HFF-Myc (cell line): ENCODE data around the gene RASAL2.

ENCODE experiments used
- DNase-seq: peaks from one replicate; pipeline ENCODE4 v3.0.0-alpha.2; 2011; ENCODE audit warnings: low read depth; ENCODE audit errors: extremely low read depth
- H3K4me3 ChIP-seq: replicated peaks from 2 replicates; pipeline ENCODE4 v1.5.1; 2011; ENCODE audit warnings: low read depth, mild to moderate bottlenecking, control low read depth, low read length
- CTCF ChIP-seq: IDR thresholded peaks from 2 replicates; pipeline ENCODE4 v1.5.1; 2012; ENCODE audit warnings: mild to moderate bottlenecking, low read depth, low read length, control low read depth; ENCODE audit errors: missing control alignments

The RASAL2 gene

GRCh38 chr1:178362747-178363146, 268.8 kb downstream of the RASAL2 start:
- no peak overlapping the region for H3K4me3 ChIP-seq
- no peak for DNase-seq
- TF ChIP-seq CTCF: no peak

GRCh38 chr1:178364782-178365181, 270.9 kb downstream of the RASAL2 start:
- no peak for TF ChIP-seq CTCF
- no peak for DNase-seq
- no peak overlapping the region for H3K4me3 ChIP-seq

DNA sequence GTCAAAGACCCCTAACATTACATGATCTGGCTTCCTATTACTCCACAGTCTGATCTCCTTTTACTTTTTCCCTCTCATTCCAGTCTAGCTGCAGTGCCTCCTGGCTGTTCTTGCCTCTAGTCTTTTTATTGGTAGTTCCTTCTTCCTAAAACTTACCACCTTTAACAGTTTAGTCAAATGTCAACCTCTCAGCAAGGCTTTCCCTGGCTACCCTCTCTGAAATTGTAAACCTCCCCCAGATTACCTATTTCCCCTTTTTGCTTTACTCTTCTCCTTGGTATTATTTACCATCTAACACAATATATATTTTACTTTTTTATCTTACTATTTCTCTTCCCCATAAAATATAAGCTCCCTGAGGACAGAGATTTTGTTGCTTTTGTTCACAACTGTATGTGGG, 273.2 kb downstream of the RASAL2 start:
- no peak for DNase-seq
- H3K4me3 ChIP-seq: no peak overlapping the region
- no peak for TF ChIP-seq CTCF

DNA sequence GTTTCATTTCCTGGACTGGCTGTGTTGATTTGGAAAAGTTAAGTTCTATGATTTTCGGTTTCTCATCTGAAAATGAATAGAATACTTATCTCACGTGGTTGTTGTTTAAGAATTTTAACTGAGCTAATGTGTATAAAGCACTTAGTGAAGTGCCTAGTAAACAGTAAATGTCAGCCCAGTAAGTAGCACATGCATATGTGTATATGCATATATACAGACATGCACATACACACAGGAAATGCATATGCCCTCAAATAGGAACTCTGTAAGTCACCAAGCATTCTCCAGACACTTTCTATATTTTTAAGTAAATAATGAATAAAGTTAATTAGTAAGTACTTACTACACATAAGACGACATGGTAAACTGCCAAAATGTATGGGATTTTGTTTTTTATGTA, 274.3 kb downstream of the RASAL2 start:
- no peak for TF ChIP-seq CTCF
- no peak for DNase-seq
- H3K4me3 ChIP-seq: no peak overlapping the region

DNA sequence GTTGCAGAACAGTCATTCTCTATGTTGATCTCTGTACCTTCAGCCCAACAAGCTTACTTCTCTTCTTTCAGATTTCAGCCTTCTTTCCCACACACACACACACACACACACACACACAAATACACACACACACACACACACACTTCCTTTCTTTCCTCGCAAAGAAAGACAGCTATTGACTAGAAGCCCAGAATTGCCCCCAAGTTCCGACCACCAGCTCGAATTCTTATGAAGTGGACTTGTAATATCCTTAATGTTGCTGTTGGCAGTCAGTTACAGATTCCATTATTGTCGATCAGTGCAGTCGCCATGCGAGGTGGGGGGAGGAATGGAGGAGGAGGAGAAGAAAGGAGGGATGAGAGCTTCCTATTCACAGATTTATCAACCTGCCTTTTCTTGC, 277.3 kb downstream of the RASAL2 start:
- TF ChIP-seq CTCF: no peak
- no peak overlapping the region for H3K4me3 ChIP-seq
- DNase-seq: no peak

DNA sequence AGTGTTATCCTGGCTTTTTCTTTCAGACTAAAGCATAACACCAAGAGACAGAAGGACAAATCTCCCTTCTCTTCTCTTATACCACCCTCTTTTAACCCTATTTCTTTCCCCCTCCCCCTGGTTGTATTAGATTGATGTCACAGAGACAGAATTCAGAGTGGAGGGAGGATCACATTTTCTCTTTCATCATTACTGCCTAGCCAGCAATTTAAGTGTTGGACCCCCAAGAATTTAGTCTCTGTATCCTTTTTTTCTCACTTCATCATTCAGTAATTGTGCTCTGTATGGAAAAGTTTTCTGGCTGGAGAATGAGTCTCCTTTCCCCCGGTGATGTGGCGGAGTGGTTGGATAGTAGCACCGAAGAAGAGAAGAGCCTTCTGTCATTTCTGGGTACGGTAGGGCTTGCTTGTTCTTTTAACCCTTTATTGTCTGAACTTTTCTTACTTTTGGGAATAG, 278.1 kb downstream of the RASAL2 start:
- no peak for DNase-seq
- TF ChIP-seq CTCF: no peak
- H3K4me3 ChIP-seq: no peak overlapping the region

DNA sequence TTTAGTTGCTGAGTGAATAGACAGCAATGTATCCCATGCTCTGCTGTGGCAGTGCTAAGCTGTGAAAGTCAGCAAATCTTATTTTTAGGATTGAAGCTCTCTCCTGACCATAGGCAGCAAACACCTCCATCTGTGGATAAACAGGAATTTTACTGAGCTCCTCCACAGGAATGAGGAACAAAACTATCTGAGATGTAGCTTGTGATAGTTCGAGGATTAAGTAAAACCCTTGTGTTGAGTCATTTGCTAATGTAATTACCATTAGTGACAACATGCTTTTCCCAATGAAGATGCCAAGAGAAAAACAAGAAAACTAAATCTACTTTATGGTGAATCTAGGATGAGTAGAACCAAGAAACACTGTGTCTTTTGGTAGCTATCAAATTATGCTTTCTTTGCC, 280.1 kb downstream of the RASAL2 start:
- no peak for DNase-seq
- TF ChIP-seq CTCF: no peak
- no peak overlapping the region for H3K4me3 ChIP-seq
